GM19397 (cell line): ENCODE data around the gene KRT84.
"Not testable (repeated sequence)": the region's sequence is repeated elsewhere in the genome, so short reads cannot be mapped to it uniquely, and the experiment has no call there.

Experiments
- ATAC-seq: cut with Tn5 transposase; IDR thresholded peaks from one replicate; pipeline ENCODE4 v1.9.1; 2021; ENCODE audit warnings: mild to moderate bottlenecking, moderate library complexity; ENCODE audit not compliant: unreplicated experiment

The KRT84 gene

DNA sequence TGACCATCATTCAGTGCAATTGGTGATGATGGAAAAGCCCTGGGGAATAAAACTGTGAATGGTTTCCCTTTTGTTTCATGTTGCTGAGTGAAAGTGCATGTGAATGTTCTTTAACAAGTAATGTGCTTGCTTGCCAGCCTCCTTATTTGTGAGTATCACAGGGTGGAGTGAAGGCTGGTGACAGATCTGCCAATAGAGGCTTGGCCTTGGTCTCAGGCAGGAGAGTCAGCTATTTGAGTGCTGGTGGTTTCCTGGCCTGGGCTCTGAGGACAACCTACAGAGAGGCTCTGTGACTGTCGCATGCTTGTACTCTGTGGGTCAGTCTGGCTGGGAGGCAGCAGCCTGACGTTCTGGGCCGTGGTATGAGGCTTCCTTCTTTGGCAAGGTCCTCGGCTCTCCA, 38.9 kb downstream of the KRT84 start:
- no peak for ATAC-seq

DNA sequence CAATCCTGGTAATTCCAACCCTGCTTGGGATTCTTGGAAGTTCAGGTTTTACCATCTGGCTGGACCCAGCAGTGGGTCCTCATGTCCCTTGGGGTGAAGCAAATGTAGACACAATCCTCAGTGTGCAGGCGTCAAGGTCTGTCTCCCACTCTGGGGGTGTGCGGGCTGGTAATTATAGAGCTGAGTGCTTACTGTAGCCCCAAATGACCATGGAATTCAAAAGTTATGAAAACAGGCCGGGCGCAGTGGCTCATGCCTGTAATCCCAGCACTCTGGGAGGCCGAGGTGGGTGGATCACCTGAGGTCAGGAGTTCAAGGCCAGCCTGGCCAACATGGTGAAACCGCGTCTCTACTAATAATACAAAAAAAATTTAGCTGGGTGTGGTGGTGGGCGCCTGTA, 40.4 kb downstream of the KRT84 start:
- not testable (repeated sequence) for ATAC-seq

- ATAC-seq: no peak
Observed at GRCh38 chr12:52344111-52344510, 41.3 kb downstream of the KRT84 start.

- no peak for ATAC-seq
Observed at GRCh38 chr12:52343550-52343949, 41.9 kb downstream of the KRT84 start.

DNA sequence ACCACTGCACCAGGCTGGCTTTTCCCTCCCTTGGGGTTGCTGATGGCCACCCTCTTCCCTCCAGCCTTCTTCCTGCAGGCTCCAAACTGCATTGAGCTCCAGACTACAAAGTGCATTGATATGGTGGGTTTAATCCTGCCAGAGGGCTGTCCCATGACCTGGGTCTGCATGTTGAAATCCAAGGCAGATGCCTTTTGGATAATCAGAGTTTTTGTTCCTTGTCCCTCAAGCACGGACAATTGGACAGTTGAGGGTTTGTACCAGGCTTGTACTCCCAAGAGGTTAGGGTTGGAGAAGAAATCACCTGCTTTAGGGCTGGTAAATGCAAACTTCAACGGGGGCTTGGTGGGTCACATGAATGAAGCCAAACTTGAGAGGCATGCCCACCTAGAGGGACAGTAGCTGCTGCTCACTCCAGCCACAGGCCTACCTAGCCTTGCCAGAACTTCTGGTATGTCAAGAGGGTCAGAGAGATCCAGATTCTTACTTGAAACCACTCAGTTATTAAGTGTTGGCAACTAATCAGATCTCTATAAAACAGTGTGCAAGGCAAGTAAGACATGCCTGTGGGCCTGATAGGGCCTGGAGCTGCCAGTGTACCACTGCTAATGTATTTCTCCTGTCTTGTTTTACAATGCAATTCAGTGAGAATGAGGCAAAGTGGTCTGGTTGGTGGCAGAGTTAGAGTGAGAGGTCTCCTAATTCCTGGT, 42.5 kb downstream of the KRT84 start:
- ATAC-seq: no peak

GRCh38 chr12:52341066-52341580, 44.3 kb downstream of the KRT84 start:
- ATAC-seq: no peak

DNA sequence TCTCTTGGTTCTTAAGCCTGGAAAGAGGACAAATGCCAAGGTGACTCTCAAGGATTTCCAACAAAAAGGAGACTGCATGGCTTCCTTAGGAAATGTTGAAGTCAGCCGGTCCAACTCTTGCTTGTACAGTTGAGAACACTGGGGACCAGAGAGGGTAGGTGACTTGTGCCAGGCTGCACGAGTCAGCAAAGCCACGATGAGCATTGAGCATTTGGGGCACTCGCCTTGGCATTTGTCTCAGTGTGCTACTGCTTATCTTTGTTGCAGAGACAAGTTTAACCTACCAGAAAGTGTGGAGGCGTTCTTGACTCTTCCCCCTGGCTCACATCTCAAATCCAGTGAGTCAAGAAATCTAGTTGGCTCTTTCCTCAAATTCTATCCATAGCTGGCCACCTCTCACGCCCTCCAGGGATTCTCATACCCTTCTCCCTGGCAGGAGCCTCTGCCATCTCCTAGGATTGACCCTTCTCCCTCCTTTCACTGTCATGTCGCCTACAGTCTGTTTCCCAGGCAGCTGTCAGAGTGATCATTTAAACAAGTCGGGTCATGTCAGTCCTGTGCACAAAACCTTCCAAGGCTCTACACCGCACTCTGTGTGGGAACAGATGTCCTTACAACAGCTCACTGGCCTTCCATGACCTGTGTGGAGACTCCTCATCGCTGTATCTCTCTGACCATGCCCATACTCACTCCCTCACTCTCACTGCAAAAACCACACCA, 47.1 kb downstream of the KRT84 start:
- no peak for ATAC-seq

DNA sequence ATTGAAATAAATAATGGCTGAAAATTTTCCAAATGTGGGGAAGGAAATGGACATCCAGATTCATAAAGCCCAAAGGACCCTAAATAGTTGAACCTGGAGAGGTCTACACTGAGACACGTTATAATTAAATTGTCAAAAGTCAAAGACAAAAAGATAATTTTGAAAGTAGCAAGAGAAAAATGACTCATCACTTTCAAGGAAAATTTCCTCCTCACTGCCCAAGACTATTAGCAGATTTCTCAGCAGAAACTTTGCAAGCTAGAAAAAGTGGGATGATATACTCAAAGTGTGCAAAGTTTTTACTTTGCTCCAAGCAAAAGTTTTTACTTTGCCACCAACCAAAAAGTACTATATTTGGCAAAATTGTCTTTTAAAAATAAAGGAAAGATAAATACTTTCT, 48.4 kb downstream of the KRT84 start:
- ATAC-seq: no peak

DNA sequence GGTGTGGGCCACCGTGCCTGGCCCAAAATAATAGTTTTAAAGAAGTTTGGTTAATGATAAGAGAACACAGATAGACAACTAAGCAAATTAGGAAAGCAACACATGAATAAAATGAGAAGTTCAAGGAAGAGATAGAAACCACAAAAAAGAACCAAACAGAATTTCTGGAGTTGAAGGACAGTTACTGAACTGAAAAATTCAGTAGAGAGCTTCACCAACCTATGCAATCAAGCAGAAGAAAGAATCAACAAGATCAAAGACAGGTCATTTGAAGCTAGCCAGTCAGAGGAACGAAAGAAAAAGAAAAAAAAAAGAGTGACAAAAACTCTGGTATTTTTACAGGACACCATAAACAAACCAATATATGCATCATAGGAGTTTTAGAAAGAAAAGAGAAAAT, 48.8 kb downstream of the KRT84 start:
- ATAC-seq: no peak

GRCh38 chr12:52335598-52336262, 49.7 kb downstream of the KRT84 start:
- no peak for ATAC-seq

DNA sequence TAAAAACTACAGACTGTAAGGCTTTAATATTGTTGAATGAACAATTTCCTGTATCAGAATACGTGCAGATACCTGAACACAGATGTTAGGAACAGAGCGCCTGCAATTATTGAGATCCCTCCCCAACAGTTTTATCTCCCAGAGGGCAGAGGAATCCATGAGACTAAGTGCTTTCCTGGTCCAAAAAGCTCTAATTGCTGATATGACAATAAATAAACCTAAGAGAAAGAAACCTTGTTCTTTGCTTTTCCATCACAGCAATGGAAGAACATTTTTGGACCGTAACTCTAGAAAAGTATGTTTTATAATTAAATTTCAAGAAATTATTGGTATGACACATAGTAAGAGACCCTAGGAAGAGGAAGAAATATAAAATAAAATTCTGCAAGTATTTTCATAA, 51.3 kb downstream of the KRT84 start:
- ATAC-seq: no peak

DNA sequence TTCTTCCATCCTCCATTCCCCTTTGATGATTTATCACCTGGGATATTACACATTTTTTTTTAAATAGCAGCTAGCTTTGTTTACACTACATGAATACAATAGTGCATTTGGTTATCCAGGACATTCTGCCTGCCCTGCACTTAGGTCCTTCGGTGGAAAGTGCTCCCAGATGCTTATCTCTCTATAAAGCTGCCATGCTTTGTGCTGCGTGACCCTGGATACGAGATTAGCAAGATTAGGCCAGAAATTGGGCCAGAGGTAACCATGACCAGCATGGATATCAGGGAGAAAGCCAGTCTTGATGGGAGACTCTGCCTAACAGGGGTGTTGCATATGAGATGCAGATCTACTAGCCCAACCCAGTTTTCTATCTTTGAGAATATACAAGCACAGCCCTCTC, 52.1 kb downstream of the KRT84 start:
- ATAC-seq: no peak

DNA sequence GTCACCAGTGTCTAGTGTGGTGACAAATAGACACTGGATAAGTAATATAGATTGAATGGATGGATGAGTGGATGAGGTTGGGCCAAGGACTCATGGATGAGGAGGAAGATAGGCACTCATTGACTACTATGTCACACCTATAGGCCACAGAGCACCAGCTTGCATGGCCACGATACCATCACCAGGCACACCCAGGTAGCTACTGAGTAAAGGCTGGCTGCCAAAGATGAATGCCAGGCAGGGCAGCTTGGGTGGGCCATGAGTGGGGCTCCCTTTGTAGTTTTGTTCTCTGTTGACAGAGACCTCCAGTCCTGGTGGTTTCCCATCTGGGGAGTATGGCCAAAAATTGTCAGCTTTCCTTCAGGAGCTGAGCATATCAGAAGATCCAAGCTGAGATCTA, 53.1 kb downstream of the KRT84 start:
- ATAC-seq: no peak

DNA sequence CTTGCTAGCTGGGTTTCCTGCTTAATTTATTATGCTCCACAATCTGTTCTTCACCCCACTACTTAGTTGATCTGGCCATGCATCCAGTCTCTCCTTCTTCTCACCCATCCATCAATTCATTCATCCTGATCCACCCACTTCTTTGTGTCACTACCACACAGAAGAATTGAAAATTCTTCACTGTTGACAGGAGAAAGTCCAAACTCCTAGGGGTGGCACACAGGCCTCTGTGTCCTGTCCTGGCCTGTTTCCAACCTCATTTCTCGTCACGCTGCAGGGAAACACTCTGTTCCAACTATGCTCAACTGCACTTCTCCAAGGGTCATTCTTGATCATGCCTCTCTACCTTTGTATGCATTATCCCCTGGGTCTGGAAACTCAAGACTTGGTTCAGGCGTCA, 53.6 kb downstream of the KRT84 start:
- ATAC-seq: no peak

- no peak for ATAC-seq
Observed at GRCh38 chr12:52331039-52331438, 54.4 kb downstream of the KRT84 start.

DNA sequence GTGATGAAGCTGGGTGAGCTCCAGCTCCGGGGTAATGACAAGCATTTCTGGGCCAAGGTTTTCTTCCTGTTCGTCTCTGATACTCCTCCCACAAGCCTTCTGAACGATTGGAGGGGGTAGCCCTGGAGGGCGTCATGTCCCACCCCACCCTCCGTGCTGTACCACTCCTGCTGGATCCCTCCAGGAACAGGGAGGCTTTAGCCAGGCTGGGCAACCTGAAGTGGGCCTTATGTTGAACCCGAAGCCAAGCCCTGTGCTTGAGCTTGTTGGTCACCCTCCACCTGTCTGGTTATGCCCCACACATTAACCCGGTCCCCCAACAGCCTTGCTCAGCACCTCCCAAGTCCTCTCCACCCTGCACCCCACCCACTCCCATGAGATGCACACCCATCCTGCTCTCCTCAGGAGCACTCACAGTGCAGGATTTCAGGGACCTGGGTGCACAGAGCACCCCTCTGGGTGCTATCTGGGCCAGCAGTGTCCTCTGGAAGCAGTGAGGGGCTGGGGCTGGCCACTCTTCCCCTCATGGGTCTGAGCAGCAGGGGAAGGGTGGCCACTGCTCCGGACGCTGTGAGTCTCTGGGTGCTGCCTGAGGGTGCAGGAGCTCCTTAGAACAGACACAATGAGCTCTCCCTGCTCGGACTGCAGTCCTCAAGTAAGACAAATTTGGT, 57.5 kb downstream of the KRT84 start:
- no peak for ATAC-seq
